Smooth muscle cell (in vitro differentiated cells): ENCODE measurements around the gene SCGB1C2. TPM values are rescaled to one million over a fixed set of nuclear protein-coding genes. Genes with fewer than 3 reads are reported as not detected.

Source experiments
- DNase-seq: peaks from one replicate; lab custom pipeline; 2025; ENCODE audit not compliant: unreplicated experiment; lab: John Stamatoyannopoulos, UW
- H2AFZ ChIP-seq: fragments of 200-600 bp; sonication (generic); 2 replicates; pipeline ENCODE4 v1.6.0; 2016; ENCODE audit warnings: antibody characterized with exemption, low read depth, mild to moderate bottlenecking
- H3F3A ChIP-seq: fragments of 200-600 bp; sonication (generic); 2 replicates; pipeline ENCODE4 v1.6.0; 2017; ENCODE audit warnings: antibody characterized with exemption, low read depth
- H3K27ac ChIP-seq: fragments of 200-600 bp; sonication (generic); 2 replicates; pipeline ENCODE4 v1.5.1; 2016; ENCODE audit warnings: low read depth, mild to moderate bottlenecking
- H3K27me3 ChIP-seq: fragments of 200-600 bp; sonication (generic); 2 replicates; pipeline ENCODE4 v1.6.1; 2016; ENCODE audit warnings: low read depth, mild to moderate bottlenecking
- H3K36me3 ChIP-seq: fragments of 200-600 bp; sonication (generic); 2 replicates; pipeline ENCODE4 v1.5.1; 2016; ENCODE audit warnings: low read depth
- H3K4me1 ChIP-seq: fragments of 200-600 bp; sonication (generic); 2 replicates; pipeline ENCODE4 v1.5.1; 2016; ENCODE audit warnings: low read depth
- H3K4me2 ChIP-seq: fragments of 200-600 bp; sonication (generic); 2 replicates; pipeline ENCODE4 v1.6.0; 2016; ENCODE audit warnings: mild to moderate bottlenecking
- H3K4me3 ChIP-seq: fragments of 200-600 bp; sonication (generic); 2 replicates; pipeline ENCODE4 v1.5.1; 2016; ENCODE audit warnings: mild to moderate bottlenecking
- H3K79me2 ChIP-seq: fragments of 200-600 bp; sonication (generic); 2 replicates; pipeline ENCODE4 v1.6.0; 2016; ENCODE audit warnings: low read depth, mild to moderate bottlenecking
- H3K9ac ChIP-seq: fragments of 200-600 bp; sonication (generic); 2 replicates; pipeline ENCODE4 v1.6.0; 2016; ENCODE audit warnings: low read depth
- H3K9me3 ChIP-seq: fragments of 200-600 bp; sonication (generic); replicated peaks from 2 replicates; pipeline ENCODE4 v1.5.1; 2016; ENCODE audit warnings: low read depth
- H4K20me1 ChIP-seq: fragments of 200-600 bp; sonication (generic); 2 replicates; pipeline ENCODE4 v1.6.0; 2016; ENCODE audit warnings: low read depth
- CTCF ChIP-seq: fragments of 200-600 bp; sonication (generic); IDR thresholded peaks from 2 replicates; pipeline ENCODE4 v1.5.1; 2017; ENCODE audit warnings: borderline replicate concordance, mild to moderate bottlenecking, antibody characterized with exemption; ENCODE audit not compliant: insufficient read depth, poor library complexity, severe bottlenecking
- WGBS: methylation state at CpG from one replicate; pipeline ENCODE4 v1.1.7; 2016; ENCODE audit warnings: low lambda C conversion rate; 5-methylcytosine and 5-hydroxymethylcytosine counted together
- polyA plus RNA-seq: library from polyadenylated mRNA; unstranded; fragments of >200 nt; fragmentation: Nextera tagmentation; extraction: Ambion mirVana; gene quantifications from 2 replicates; pipeline ENCODE4 v1.2.1, GENCODE V29; 2016
- total RNA-seq: library from RNA; depleted of rRNA; stranded (reverse); fragments of >200 nt; gene quantifications from 2 replicates; pipeline ENCODE4 v1.2.3, GENCODE V29; 2014

Gene SCGB1C2
- total and polyA plus RNA-seq, 2 experiments from 2014 or later: not detected

GRCh38 chr17:170130-170670 is 32.8 kb downstream of the SCGB1C2 start:
- Histone ChIP-seq H3K9ac (no peak overlapping the region), H3K9me3 (no peaks in the 10 kb centered on the region), H3K36me3 (no peaks in the 10 kb centered on the region), H3K79me2 (no peaks in the 10 kb centered on the region), H3K4me1 (no peaks in the 10 kb centered on the region), H2AFZ (no peak overlapping the region), H3F3A (no peaks in the 10 kb centered on the region), H4K20me1 (no peaks in the 10 kb centered on the region), H3K27me3 (no peaks in the 10 kb centered on the region), H3K4me3 (no peak overlapping the region), H3K4me2 (no peak overlapping the region), H3K27ac (no peak overlapping the region)
- no peak for DNase-seq
- no peak for TF ChIP-seq CTCF
- WGBS: 91% methylated on average over 6 of the region's 6 CpGs

- H3K4me3 ChIP-seq: no peak overlapping the region
Observed at GRCh38 chr17:171871-172270, 34.5 kb downstream of the SCGB1C2 start.

GRCh38 chr17:172401-172800 is 35.0 kb downstream of the SCGB1C2 start:
- TF ChIP-seq CTCF: no peak
- H3K27me3 ChIP-seq: peaks cover 5% of the 10 kb centered on the region
- no peak overlapping the region for H3K4me3 ChIP-seq
- H3K36me3 ChIP-seq: no peaks in the 10 kb centered on the region
- H3K4me1 ChIP-seq: no peaks in the 10 kb centered on the region
- no peak overlapping the region for H3K9ac ChIP-seq
- H3F3A ChIP-seq: no peaks in the 10 kb centered on the region
- H3K27ac ChIP-seq: no peak overlapping the region
- DNase-seq: no peak
- no peak overlapping the region for H2AFZ ChIP-seq
- H3K4me2 ChIP-seq: no peak overlapping the region
- WGBS: 91% methylated on average over 11 of the region's 11 CpGs
- H4K20me1 ChIP-seq: no peaks in the 10 kb centered on the region
- no peaks in the 10 kb centered on the region for H3K9me3 ChIP-seq
- H3K79me2 ChIP-seq: no peaks in the 10 kb centered on the region

More at GRCh38 chr17:171871-172270, 34.5 kb downstream of the SCGB1C2 start:
- no peaks in the 10 kb centered on the region for H3F3A ChIP-seq
- no peak for TF ChIP-seq CTCF
- DNase-seq: no peak
- no peaks in the 10 kb centered on the region for H4K20me1 ChIP-seq
- peaks cover under 1% of the 10 kb centered on the region for H3K27me3 ChIP-seq
- no peaks in the 10 kb centered on the region for H3K9me3 ChIP-seq
- H3K79me2 ChIP-seq: no peaks in the 10 kb centered on the region
- H3K27ac ChIP-seq: no peak overlapping the region
- H2AFZ ChIP-seq: no peak overlapping the region
- no peaks in the 10 kb centered on the region for H3K4me1 ChIP-seq
- no peak overlapping the region for H3K9ac ChIP-seq
- 94% methylated on average over 10 of the region's 13 CpGs for WGBS
- H3K4me2 ChIP-seq: no peak overlapping the region
- H3K36me3 ChIP-seq: no peaks in the 10 kb centered on the region
